Osteocyte (in vitro differentiated cells): ENCODE data around the gene ZBTB48. TPM values are rescaled to one million over a fixed set of nuclear protein-coding genes. Genes with fewer than 3 reads are reported as not detected.

Experiments used
- DNase-seq: peaks from one replicate; pipeline ENCODE4 v3.0.0; 2021; ENCODE audit warnings: mixed read lengths; ENCODE audit not compliant: unreplicated experiment; ENCODE audit errors: extremely low spot score
- H3K27ac Mint-ChIP-seq: one replicate; pipeline ENCODE4 v1.8.0; 2021; ENCODE audit warnings: mild to moderate bottlenecking, mixed read lengths; ENCODE audit not compliant: unreplicated experiment
- H3K27me3 Mint-ChIP-seq: one replicate; pipeline ENCODE4 v1.8.0; 2021; ENCODE audit warnings: mixed read lengths; ENCODE audit not compliant: unreplicated experiment
- H3K36me3 Mint-ChIP-seq: one replicate; pipeline ENCODE4 v1.8.0; 2021; ENCODE audit warnings: mixed read lengths; ENCODE audit not compliant: unreplicated experiment
- H3K4me1 Mint-ChIP-seq: one replicate; pipeline ENCODE4 v1.8.0; 2021; ENCODE audit warnings: mixed read lengths; ENCODE audit not compliant: unreplicated experiment
- H3K4me3 Mint-ChIP-seq: one replicate; pipeline ENCODE4 v1.8.0; 2021; ENCODE audit warnings: mild to moderate bottlenecking, moderate library complexity, mixed read lengths; ENCODE audit not compliant: unreplicated experiment
- H3K9me3 Mint-ChIP-seq: one replicate; pipeline ENCODE4 v1.8.0; 2021; ENCODE audit warnings: mixed read lengths; ENCODE audit not compliant: unreplicated experiment
- total RNA-seq: library from RNA; stranded (reverse); gene quantifications from 2 replicates; pipeline ENCODE4 v1.2.1, GENCODE V29; 2021
- TF ChIP-seq, protein P1 (sequence below): fragments of 200-600 bp; sonication (generic); IDR thresholded peaks from 2 replicates; pipeline ENCODE4 v1.5.0; 2021; ENCODE audit warnings: antibody characterized with exemption, mild to moderate bottlenecking, moderate library complexity

The ZBTB48 gene
- total RNA-seq, 1 donor from 2014 or later, result 28.8 TPM

GRCh38 chr1:6592865-6593593 lies 13.2 kb downstream of the ZBTB48 start:
- peaks cover 4% of the 10 kb centered on the region for H3K4me1 Mint-ChIP-seq
- TF ChIP-seq, protein P1, sequence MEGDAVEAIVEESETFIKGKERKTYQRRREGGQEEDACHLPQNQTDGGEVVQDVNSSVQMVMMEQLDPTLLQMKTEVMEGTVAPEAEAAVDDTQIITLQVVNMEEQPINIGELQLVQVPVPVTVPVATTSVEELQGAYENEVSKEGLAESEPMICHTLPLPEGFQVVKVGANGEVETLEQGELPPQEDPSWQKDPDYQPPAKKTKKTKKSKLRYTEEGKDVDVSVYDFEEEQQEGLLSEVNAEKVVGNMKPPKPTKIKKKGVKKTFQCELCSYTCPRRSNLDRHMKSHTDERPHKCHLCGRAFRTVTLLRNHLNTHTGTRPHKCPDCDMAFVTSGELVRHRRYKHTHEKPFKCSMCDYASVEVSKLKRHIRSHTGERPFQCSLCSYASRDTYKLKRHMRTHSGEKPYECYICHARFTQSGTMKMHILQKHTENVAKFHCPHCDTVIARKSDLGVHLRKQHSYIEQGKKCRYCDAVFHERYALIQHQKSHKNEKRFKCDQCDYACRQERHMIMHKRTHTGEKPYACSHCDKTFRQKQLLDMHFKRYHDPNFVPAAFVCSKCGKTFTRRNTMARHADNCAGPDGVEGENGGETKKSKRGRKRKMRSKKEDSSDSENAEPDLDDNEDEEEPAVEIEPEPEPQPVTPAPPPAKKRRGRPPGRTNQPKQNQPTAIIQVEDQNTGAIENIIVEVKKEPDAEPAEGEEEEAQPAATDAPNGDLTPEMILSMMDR, result no peak
- no peaks in the 10 kb centered on the region for H3K9me3 Mint-ChIP-seq
- no peak overlapping the region for H3K4me3 Mint-ChIP-seq
- H3K27ac Mint-ChIP-seq, result no peak overlapping the region
- peaks cover 33% of the 10 kb centered on the region for H3K36me3 Mint-ChIP-seq
- H3K27me3 Mint-ChIP-seq, result no peaks in the 10 kb centered on the region
- no peak for DNase-seq

DNA sequence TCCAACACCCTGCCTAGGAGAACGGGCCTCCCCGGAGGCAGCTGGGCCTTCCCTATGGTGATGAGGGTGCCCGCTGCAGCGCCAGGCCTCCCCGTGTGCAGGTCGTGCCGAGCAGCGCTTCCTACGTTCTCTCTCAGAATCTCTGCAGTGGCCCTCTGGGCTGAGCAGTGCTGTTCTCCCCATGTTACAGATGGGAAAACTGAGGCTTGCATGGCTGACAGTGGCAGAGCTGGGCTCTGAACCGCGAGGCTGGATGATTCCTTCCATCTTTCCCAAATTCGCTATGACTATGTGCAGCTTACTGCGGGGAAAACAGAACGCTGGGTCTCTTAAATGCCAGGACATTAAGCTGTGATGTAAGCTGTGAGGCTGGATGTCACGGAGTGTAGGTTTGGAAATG lies 14.0 kb downstream of the ZBTB48 start:
- Mint-ChIP-seq H3K27ac (no peak overlapping the region), H3K9me3 (no peaks in the 10 kb centered on the region), H3K4me1 (peaks cover 4% of the 10 kb centered on the region), H3K36me3 (peaks cover 33% of the 10 kb centered on the region), H3K27me3 (no peaks in the 10 kb centered on the region), H3K4me3 (no peak overlapping the region)
- no peak for DNase-seq
- TF ChIP-seq, protein P1, result no peak

GRCh38 chr1:6594977-6595740 lies 15.4 kb downstream of the ZBTB48 start:
- DNase-seq, result no peak
- H3K36me3 Mint-ChIP-seq, result peaks cover 28% of the 10 kb centered on the region
- H3K9me3 Mint-ChIP-seq, result no peaks in the 10 kb centered on the region

GRCh38 chr1:6596351-6596750 lies 16.6 kb downstream of the ZBTB48 start:
- no peak overlapping the region for H3K4me3 Mint-ChIP-seq
- TF ChIP-seq, protein P1, result no peak
- no peaks in the 10 kb centered on the region for H3K9me3 Mint-ChIP-seq
- no peaks in the 10 kb centered on the region for H3K27me3 Mint-ChIP-seq
- DNase-seq, result no peak
- H3K36me3 Mint-ChIP-seq, result peaks cover 22% of the 10 kb centered on the region
- H3K27ac Mint-ChIP-seq, result peak overlapping the region; percentile 38
- peaks cover 19% of the 10 kb centered on the region for H3K4me1 Mint-ChIP-seq

More at GRCh38 chr1:6594977-6595740, 15.4 kb downstream of the ZBTB48 start:
- Mint-ChIP-seq H3K27ac (peak overlapping the region; percentile 38), H3K27me3 (no peaks in the 10 kb centered on the region), H3K4me3 (no peak overlapping the region), H3K4me1 (peaks cover 14% of the 10 kb centered on the region)
- TF ChIP-seq, protein P1, result no peak
